ENCODE measurements around the gene TTC22.

The TTC22 gene

DNA sequence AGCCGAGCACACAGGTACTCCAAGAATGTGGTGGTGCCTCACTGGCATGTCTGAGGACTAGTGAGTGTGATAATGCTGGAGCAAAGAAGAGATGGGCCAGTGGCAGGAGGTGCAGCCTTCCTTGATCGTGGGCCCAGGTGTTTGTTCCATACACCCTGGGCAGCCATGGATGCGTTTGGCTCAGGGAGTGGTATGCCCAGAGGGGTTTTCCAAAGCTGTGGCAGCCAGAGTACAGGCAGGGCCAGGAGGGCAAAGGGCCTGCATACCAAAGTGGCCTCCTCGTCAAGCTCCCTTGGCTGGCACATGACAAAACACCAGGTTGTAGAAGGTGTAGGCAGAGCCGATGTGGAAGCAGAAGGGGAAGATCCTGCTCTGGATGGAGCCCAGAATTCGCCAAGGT is 55.8 kb downstream of the TTC22 start:
- DNase-seq = no peak

DNA sequence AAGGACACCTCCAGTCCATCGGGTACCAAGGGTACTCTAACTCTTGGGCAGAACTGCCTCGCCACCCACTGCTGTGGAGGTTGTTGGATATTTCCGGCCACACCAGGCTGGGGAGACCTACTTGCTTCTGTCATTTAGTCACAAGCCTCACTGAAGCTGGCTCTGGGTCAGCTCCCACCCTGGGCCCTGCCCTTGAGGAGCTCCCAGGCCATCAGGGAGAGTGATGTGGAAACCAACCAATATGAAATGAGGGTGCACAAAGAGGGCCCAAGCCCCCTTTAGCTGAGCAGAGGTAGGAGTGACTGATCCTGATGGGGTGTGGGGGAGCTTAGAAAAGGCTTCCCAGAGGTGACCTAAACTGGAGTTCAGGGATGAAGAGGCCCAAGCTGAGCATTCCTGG is 56.4 kb downstream of the TTC22 start:
- no peak for DNase-seq

DNA sequence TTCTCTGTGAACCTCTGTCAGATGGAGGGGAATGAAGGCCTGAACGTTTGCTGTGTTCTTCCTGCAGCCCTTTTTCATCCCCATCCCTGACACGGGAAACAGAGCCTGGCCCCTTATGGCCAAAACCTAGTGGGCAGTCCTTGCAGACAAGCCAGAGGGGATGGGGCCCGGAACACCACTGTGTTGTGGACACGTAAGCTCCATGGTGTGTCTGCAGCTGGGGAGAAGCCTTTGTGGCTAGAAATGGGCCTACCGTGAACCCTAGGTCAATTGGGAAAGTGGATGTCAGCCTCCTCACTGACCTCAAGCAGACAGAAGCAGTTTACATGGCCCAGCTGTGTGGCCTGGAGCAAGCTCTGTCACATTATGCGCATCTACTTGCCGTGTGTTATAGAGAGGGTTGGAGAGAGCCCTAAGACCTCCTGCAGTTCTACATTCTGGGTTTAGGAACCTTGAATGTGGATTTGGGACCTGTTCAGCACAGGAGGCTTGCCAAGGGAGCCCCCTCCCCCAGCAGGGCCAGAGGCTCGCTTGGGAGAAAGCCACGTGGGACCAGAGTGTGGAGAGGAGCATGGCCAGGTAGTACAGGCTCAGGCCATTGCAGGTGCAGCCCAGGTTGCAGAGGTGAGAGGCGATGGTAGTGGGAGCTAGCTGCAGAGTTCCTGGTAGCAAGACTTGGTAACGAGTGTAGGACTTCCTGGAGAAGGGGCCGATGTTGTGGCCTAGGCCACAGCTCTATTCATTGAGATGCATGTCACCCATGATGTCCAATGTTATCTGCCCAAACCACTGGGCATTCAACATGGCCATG is 57.5 kb downstream of the TTC22 start:
- DNase-seq = no peak

DNA sequence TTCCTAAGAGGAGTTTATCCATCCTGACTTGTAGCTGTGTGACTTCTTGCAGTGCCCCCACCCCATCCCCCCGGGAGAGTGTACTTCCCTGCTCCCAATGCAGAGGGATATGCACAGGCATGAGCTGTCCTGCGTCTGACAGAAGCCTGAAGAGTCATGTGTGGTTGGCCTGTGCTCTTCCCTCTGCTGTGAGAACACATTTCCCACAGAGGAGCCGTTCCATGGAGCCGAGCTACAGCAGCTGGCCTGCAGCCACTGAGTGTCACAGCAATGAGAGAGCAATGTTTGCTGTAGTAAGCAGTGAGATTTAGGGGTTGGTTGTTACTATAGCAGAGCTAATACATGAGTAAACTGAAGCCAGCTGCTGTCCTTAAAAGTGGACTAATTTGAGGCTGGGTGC is 58.8 kb downstream of the TTC22 start:
- DNase-seq = no peak

DNA sequence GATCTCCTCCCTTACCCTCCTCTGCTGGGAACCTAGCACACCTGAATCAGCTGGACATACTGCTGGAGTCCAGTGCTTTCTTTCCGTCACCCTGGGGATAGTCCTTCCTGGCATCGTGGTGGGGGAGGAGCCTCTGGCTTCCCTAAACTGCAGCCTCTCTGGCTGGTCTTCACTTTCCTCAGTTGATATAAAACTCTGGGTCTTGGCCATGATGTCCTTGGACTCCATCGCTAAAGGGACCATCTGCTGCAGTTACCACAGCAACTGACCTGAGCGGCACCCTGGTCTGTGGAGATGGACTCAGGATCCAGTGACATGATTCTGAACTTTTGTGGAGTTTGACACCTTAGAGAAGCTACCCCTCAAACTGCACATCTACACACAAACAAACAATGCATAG is 59.6 kb downstream of the TTC22 start:
- no peak for DNase-seq

DNA sequence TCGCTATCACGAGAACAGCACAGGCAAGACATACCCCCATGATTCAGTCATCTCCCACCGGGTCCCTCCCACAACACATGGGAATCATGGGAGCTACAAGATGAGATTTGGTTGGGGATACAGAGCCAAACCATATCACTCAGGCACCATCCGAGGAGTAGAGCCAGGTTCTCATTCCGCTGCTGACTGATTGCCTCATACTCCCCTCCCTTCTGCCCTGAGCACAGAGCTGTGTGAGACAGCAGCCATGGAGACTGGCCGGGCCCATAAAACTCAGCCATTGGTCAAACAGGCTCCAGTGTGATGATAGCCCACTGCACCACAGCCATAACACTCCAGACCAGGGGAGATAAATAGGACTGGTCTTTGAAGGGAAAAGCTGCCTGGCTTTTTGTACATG is 62.9 kb downstream of the TTC22 start:
- no peak for DNase-seq

DNA sequence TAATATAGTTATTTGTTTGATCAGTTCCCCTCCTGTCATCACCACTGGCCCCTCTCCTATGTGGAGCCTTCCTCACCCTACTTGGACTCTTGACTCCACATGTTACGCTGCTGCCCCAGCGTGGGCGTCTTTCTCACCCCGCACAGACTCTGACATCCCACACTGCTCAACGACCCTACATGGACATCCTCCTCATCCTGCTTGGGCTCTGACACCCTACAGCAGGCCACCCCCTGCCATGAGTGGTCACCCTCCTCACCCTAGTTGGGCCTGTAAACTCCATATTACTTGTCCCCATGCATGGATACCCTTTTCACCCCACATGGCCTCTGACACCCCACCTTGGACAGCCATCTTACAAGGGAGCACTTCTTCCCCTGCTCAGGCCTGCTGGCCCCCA is 64.4 kb downstream of the TTC22 start:
- no peak for DNase-seq

Data from activated CD8-positive, alpha-beta memory T cell treated with anti-CD3 and anti-CD28 coated beads, Interleukin-2, amount 50 U/mL, for 4 hours (primary cell).